HUDEP-2 (cell line): ENCODE measurements around the gene EPM2A.

Experiments used
- DNase-seq, 76 experiments: peaks; one replicate each; lab custom pipeline; 2025; ENCODE audit not compliant: unreplicated experiment in 76 of 76; lab: John Stamatoyannopoulos, UW

The EPM2A gene

DNA sequence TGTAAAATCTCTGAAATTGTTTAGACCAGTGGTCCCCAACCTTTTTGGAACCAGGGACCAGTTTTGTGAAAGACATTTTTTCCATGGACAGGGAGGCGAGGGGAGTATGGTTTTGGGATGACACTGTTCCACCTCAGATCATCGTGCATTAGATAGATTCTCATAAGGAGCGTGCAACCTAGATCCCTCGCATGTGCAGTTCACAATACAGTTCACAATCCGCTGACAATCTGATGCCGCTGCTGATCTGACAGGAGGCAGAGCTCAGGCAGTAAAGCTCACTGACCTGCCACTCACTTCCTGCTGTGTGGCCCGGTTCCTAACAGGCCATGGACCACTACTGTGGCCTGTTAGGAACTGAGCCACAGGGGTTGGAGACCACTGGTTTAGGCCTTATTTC is 115.2 kb downstream of the EPM2A start:
- no peak for DNase-seq

DNA sequence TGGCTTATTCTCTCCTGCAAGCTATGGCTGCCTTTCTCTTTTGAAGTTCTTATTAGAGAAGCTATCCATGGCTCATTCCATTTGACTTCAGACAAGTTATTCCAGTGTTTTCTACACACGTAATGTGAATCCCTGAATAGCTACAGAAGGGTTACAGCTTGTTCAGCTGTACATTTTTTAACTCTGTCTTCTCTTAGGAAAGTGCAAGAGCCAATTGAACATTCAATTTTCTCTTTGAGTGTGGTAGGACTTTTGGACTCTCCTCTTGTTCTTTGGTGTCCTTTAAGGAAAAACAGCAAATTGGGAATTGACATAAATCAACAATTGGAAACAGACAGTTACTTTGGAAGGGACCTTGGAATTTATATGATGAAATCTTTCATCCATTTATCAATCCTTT is 125.8 kb downstream of the EPM2A start:
- no peak for DNase-seq

DNA sequence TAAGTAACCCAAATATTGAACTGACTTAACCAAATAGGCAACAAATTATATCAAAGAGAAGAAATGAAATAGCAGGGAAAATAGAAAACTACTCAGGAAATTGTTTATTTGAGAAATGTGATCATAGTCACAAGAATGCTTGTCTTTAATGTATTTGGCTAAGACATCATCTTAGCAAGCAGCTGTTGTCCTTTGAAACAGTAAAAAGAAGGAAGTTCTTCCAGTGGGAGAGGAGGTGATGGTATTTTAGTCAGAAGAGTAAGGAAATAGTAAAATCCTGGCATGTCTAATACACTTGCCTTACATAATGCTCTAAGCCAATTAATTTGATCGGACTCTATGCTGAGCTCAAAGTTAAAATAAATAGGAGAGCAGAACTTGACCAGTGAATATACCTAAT is 126.5 kb downstream of the EPM2A start:
- no peak for DNase-seq

DNA sequence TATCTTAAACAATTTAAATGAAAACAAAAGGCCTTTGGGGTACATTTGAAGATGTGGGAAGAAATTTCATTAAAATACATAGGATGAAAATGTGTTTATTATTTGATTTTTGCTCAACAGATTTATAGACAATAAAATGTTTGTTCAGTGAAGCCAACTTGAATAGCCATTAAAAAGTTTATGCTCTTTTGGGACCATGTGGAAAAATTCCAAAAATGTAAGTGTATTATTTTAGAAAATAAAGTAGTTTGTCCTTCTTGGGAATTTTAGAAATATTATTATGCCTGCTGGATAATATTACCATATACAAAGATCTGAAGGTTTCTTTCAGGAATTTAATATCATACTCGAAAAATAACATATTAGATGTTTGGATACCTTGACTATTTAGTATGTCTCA is 131.3 kb downstream of the EPM2A start:
- no peak for DNase-seq

DNA sequence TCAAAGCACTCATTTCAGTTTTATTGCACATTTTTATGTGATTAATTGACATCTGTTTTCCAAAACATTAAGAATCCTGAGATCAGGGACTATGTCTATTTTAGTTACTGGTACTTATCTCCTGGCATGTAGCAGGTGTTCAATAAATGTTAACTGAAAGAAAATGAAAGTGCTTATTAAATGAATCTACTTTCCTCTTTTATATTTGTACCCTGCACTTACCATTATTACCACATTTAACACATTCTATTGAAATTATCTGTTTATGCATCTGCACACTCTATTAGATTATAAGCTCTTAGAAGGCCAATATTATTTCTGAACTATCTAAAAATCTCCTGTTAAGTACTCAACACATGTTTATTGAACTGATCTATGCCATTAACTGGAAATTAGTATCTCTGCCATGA is 131.9 kb downstream of the EPM2A start:
- DNase-seq, result no peak

DNA sequence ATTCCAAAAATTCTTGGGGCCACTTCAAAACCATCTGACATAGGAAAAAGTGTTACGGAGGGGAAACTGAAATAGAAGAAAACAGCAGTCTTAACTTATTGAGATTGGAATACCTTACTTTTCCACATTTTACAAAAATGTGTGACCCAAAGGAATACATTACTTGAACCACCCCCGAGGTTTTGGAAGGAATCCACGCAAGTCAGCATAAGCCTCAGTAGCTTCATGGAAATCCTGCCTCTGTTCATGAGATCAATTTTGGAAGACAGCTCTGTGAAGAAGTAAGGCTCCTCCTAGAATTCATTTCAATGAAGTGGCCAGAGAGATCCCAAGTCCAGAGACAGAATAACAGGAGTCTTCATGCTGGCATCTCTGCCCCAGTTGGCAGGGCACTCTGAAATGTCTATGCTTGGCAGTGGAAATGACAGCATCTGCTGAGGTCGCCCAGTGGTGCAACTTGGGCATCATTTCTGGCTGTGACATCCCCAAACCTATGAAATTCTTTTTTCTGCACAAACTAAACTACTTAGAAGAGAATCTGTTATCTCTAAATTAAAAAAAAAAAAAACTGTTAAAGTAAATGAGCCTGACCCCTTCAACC is 132.5 kb downstream of the EPM2A start:
- no peak for DNase-seq

DNA sequence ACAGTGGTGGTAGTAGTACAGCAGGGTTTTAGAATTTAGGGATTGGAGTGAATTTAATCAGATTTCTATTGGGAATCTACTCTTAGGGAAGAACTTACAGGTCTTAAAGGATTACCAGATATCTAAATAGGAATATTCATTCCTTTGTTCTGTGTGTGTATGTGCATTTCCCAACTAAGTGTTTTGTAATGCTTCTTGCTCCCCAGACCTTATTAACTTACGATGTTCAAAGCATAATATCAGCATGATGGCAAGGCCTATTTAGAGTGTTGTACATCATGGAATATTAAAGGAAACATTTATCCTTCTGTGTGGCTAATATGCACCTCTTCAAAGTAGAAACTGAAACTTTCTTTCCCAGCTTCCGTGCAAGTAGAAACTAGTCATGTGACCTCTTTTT is 133.9 kb downstream of the EPM2A start:
- DNase-seq, result no peak

DNA sequence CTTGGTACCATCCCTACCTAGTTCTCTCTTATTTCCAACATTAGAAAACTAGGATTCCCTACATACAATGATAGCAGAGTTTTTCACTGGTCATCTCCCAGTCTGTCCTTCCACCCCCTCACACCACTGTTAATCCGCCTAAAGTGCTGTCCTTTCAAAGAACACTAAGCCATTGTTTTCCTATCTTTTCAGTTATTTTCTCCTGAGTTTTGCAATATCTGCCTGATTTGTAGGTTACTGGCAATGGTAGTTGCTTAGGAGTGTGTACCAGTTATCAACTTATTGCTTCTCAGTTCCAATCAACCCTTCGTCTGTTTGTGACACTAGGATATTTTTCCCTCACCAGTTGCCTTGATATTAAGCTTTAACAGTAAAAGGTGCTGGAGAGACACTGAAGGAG is 135.0 kb downstream of the EPM2A start:
- no peak for DNase-seq

GRCh38 chr6:145588981-145589380 is 146.3 kb downstream of the EPM2A start:
- DNase-seq, result no peak

GRCh38 chr6:145587334-145587733 is 148.0 kb downstream of the EPM2A start:
- no peak for DNase-seq

DNA sequence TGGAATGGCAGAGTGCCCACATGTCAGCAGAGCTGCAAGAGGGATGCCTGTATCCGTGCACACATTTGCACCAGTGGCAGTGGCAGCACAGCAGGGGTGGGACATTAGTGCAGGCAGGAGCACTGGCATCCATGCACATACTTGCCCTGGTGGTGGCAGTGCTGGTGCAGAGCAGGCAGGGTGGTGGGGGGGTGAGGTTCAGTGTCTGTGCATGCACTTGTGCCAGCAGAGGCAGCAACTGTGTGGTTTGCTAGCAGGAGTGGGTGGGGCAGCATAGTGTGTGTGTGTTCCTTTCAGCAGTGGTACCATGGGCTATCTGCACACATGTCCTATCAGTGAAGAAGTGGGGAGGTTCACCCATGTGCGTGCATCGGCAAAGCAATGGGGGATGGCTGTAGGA is 151.6 kb downstream of the EPM2A start:
- peak in 1 of 76 experiments; percentile 1 for DNase-seq
